ENCODE data around the gene WEE2.

Gene WEE2

GRCh38 chr7:141663081-141663849 is 44.9 kb upstream of the WEE2 start:
- H2AFZ ChIP-seq (ENCODE audit: low read length) = no peak overlapping the region
- H3F3A ChIP-seq (ENCODE audit: insufficient read depth, low read length) = no peaks in the 10 kb centered on the region
- H3K4me3 ChIP-seq (ENCODE audit: low read depth, low read length, poor library complexity, severe bottlenecking) = no peak overlapping the region
- TF ChIP-seq CTCF (IDR thresholded peaks at IDR 0.05; ENCODE audit: low read length) = no peak
- H4K20me1 ChIP-seq (ENCODE audit: insufficient read depth, low read length) = no peaks in the 10 kb centered on the region
- no peaks in the 10 kb centered on the region for H3K9me2 ChIP-seq (ENCODE audit: low read depth, low read length)
- no peaks in the 10 kb centered on the region for H3K36me3 ChIP-seq (ENCODE audit: insufficient read depth, low read length)
- no peak overlapping the region for H3K27ac ChIP-seq (ENCODE audit: low read depth, low read length, poor library complexity, severe bottlenecking)
- no peak overlapping the region for H3K4me2 ChIP-seq (ENCODE audit: low read length)
- no peaks in the 10 kb centered on the region for H3K9me3 ChIP-seq (ENCODE audit: low read length)
- peaks cover 7% of the 10 kb centered on the region for H3K4me1 ChIP-seq (ENCODE audit: insufficient read depth, low read length, severe bottlenecking)
- H3K79me2 ChIP-seq (ENCODE audit: insufficient read depth, low read length) = no peaks in the 10 kb centered on the region
- no peaks in the 10 kb centered on the region for H3K27me3 ChIP-seq (ENCODE audit: insufficient read depth, low read length)
- H3K9ac ChIP-seq (ENCODE audit: low read length) = no peak overlapping the region

GRCh38 chr7:141664450-141664849 is 43.7 kb upstream of the WEE2 start:
- H3K27ac ChIP-seq (ENCODE audit: low read depth, low read length, poor library complexity, severe bottlenecking) = no peak overlapping the region
- no peaks in the 10 kb centered on the region for H4K20me1 ChIP-seq (ENCODE audit: insufficient read depth, low read length)
- TF ChIP-seq EZH2 (IDR thresholded peaks at IDR 0.05; ENCODE audit: borderline replicate concordance, low read length) = no peak
- no peak overlapping the region for H3K4me2 ChIP-seq (ENCODE audit: low read length)
- no peaks in the 10 kb centered on the region for H3K27me3 ChIP-seq (ENCODE audit: insufficient read depth, low read length)
- H3K4me3 ChIP-seq (ENCODE audit: low read depth, low read length, poor library complexity, severe bottlenecking) = no peak overlapping the region
- no peak overlapping the region for H3K9ac ChIP-seq (ENCODE audit: low read length)
- H3K79me2 ChIP-seq (ENCODE audit: insufficient read depth, low read length) = no peaks in the 10 kb centered on the region
- no peaks in the 10 kb centered on the region for H3K9me3 ChIP-seq (ENCODE audit: low read length)
- no peaks in the 10 kb centered on the region for H3F3A ChIP-seq (ENCODE audit: insufficient read depth, low read length)
- peaks cover 7% of the 10 kb centered on the region for H3K4me1 ChIP-seq (ENCODE audit: insufficient read depth, low read length, severe bottlenecking)
- H2AFZ ChIP-seq (ENCODE audit: low read length) = no peak overlapping the region
- H3K36me3 ChIP-seq (ENCODE audit: insufficient read depth, low read length) = no peaks in the 10 kb centered on the region
- H3K9me2 ChIP-seq (ENCODE audit: low read depth, low read length) = no peaks in the 10 kb centered on the region

GRCh38 chr7:141665208-141666035 is 42.7 kb upstream of the WEE2 start:
- H3K4me3 ChIP-seq (ENCODE audit: low read depth, low read length, poor library complexity, severe bottlenecking) = no peak overlapping the region
- no peaks in the 10 kb centered on the region for H3K27me3 ChIP-seq (ENCODE audit: insufficient read depth, low read length)
- no peaks in the 10 kb centered on the region for H3K36me3 ChIP-seq (ENCODE audit: insufficient read depth, low read length)
- no peaks in the 10 kb centered on the region for H3F3A ChIP-seq (ENCODE audit: insufficient read depth, low read length)
- H3K9me2 ChIP-seq (ENCODE audit: low read depth, low read length) = no peaks in the 10 kb centered on the region
- peaks cover 2% of the 10 kb centered on the region for H3K4me1 ChIP-seq (ENCODE audit: insufficient read depth, low read length, severe bottlenecking)
- no peak overlapping the region for H3K4me2 ChIP-seq (ENCODE audit: low read length)
- H3K9ac ChIP-seq (ENCODE audit: low read length) = no peak overlapping the region
- no peak overlapping the region for H3K27ac ChIP-seq (ENCODE audit: low read depth, low read length, poor library complexity, severe bottlenecking)
- no peak overlapping the region for H2AFZ ChIP-seq (ENCODE audit: low read length)
- no peak for TF ChIP-seq CTCF (IDR thresholded peaks at IDR 0.05; ENCODE audit: low read length)
- TF ChIP-seq EZH2 (IDR thresholded peaks at IDR 0.05; ENCODE audit: borderline replicate concordance, low read length) = no peak
- no peaks in the 10 kb centered on the region for H4K20me1 ChIP-seq (ENCODE audit: insufficient read depth, low read length)
- no peaks in the 10 kb centered on the region for H3K9me3 ChIP-seq (ENCODE audit: low read length)
- H3K79me2 ChIP-seq (ENCODE audit: insufficient read depth, low read length) = no peaks in the 10 kb centered on the region

All from OCI-LY1 (cell line).